AG10803 (cell line): Measurements from ENCODE around the gene JMY.
A peak's percentile ranks its signal among the peaks of the same experiment; 100 is the strongest.

ENCODE experiments used
- DNase-seq: peaks from one replicate; pipeline ENCODE4 v3.0.0; 2010; ENCODE audit warnings: low read depth
- H3K4me3 ChIP-seq: 2 replicates; pipeline ENCODE4 v1.5.1; 2011; ENCODE audit warnings: mild to moderate bottlenecking, low read length, control low read depth
- CTCF ChIP-seq: conservative IDR thresholded peaks from 2 replicates; pipeline ENCODE4 v1.5.1; 2011; ENCODE audit warnings: mild to moderate bottlenecking, low read length, control low read depth, inconsistent platforms

The JMY gene

DNA sequence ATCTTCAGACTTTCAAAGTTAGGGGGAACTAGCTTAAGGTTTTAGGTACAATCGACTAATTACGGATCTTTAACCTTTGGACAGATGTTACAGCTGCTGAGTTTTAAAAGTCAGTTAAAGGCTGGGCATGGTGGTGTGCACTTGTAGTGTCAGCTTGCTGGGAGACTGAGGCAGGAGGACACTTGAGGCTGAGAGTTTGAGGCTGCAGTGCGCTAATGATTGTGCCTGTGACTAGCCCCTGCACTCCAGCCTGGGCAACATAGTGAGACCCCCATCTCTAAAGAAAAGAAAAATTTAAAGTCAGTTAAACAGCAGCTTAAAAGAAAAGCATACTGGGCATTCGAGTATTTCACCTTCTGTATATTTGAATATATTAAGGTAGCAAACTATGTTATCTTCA, 51.4 kb downstream of the JMY start:
- no peak for DNase-seq
- no peak for TF ChIP-seq CTCF
- no peak overlapping the region for H3K4me3 ChIP-seq

GRCh38 chr5:79287907-79288306, 52.0 kb downstream of the JMY start:
- DNase-seq: no peak
- H3K4me3 ChIP-seq: no peak overlapping the region
- TF ChIP-seq CTCF: no peak

DNA sequence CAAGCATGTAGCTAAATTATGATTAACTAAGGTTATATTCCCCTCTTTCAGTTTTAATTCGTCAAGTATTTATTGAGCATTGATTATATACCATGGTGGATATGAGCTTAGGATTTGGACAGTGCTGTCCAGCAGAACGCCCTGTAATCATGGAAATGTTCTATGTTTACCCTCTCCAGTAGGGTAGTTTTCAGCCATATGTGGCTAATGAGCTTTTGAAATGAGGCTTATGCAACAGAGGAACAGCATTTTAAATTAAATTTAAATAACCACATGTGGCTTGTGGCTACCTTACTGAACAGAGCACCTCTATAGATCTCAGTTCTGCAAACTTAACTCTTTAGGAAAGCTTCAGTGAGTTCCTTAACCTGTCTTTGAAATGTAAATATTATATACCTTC, 59.1 kb downstream of the JMY start:
- no peak overlapping the region for H3K4me3 ChIP-seq
- no peak for DNase-seq
- TF ChIP-seq CTCF: no peak

DNA sequence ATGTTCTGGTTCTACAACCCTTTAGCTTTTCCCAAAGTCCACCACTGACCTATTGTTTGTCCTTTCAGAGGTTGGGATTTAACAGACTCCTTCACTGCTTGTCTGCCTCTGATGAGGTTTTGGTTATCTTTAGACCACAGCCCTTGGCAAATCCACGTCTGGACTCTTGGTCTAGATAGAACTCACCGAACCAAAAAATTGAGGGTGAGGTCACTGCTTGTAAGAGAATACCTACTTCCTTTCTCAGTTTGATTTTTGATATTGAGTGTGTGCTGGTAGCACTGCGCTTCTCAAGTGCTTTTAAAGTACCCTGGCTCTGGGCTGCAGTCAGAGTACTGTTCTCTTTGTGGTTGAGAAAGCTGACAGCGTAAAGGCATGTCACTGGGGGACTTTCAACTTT, 61.7 kb downstream of the JMY start:
- no peak for DNase-seq
- no peak for TF ChIP-seq CTCF
- H3K4me3 ChIP-seq: no peak overlapping the region

- no peak for TF ChIP-seq CTCF
- H3K4me3 ChIP-seq: no peak overlapping the region
- DNase-seq: peak; percentile 49
Observed at GRCh38 chr5:79301046-79301712, 65.2 kb downstream of the JMY start.

GRCh38 chr5:79302454-79302853, 66.5 kb downstream of the JMY start:
- DNase-seq: no peak
- no peak overlapping the region for H3K4me3 ChIP-seq
- no peak for TF ChIP-seq CTCF

DNA sequence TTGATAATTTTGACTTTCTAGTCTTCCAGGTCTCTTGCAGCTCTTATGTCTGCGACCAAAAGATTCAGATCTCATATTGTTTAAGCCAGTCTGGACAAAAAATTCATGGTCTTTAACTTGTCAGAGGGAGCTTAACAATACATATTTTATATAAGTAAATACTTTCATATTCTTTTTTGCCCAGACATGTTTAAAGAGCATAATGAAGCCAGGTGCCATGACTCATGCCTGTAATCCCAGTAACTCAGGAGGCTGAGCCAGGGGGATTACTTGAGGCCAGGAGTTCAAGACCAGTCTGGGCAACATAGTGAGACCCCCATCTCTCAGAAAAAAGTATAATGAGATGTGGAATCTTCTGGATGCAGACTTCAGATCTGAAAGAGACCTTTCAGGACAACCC, 69.8 kb downstream of the JMY start:
- no peak for DNase-seq
- no peak overlapping the region for H3K4me3 ChIP-seq
- TF ChIP-seq CTCF: no peak
